Osteocyte (in vitro differentiated cells): ENCODE data around the gene GPC6. TPM values are rescaled to one million over a fixed set of nuclear protein-coding genes. Genes with fewer than 3 reads are reported as not detected.

Experiments
- DNase-seq: peaks from one replicate; pipeline ENCODE4 v3.0.0; 2021; ENCODE audit warnings: mixed read lengths; ENCODE audit not compliant: unreplicated experiment; ENCODE audit errors: extremely low spot score
- H3K27ac Mint-ChIP-seq: one replicate; pipeline ENCODE4 v1.8.0; 2021; ENCODE audit warnings: mild to moderate bottlenecking, mixed read lengths; ENCODE audit not compliant: unreplicated experiment
- H3K27me3 Mint-ChIP-seq: one replicate; pipeline ENCODE4 v1.8.0; 2021; ENCODE audit warnings: mixed read lengths; ENCODE audit not compliant: unreplicated experiment
- H3K36me3 Mint-ChIP-seq: one replicate; pipeline ENCODE4 v1.8.0; 2021; ENCODE audit warnings: mixed read lengths; ENCODE audit not compliant: unreplicated experiment
- H3K4me1 Mint-ChIP-seq: one replicate; pipeline ENCODE4 v1.8.0; 2021; ENCODE audit warnings: mixed read lengths; ENCODE audit not compliant: unreplicated experiment
- H3K4me3 Mint-ChIP-seq: one replicate; pipeline ENCODE4 v1.8.0; 2021; ENCODE audit warnings: mild to moderate bottlenecking, moderate library complexity, mixed read lengths; ENCODE audit not compliant: unreplicated experiment
- H3K9me3 Mint-ChIP-seq: one replicate; pipeline ENCODE4 v1.8.0; 2021; ENCODE audit warnings: mixed read lengths; ENCODE audit not compliant: unreplicated experiment
- CTCF ChIP-seq: fragments of 200-600 bp; sonication (generic); IDR thresholded peaks from 2 replicates; pipeline ENCODE4 v1.5.0; 2021; ENCODE audit warnings: antibody characterized with exemption, mild to moderate bottlenecking, moderate library complexity
- total RNA-seq: library from RNA; stranded (reverse); gene quantifications from 2 replicates; pipeline ENCODE4 v1.2.1, GENCODE V29; 2021

Gene GPC6
- total RNA-seq, 1 donor from 2014 or later = 125 TPM

GRCh38 chr13:93903909-93904308, 677.3 kb downstream of the GPC6 start:
- DNase-seq = no peak
- Mint-ChIP-seq H3K9me3 (peaks cover 10% of the 10 kb centered on the region), H3K27me3 (no peaks in the 10 kb centered on the region), H3K27ac (peak overlapping the region; percentile 25), H3K4me3 (no peak overlapping the region), H3K4me1 (peaks cover 79% of the 10 kb centered on the region), H3K36me3 (peaks cover 16% of the 10 kb centered on the region)
- TF ChIP-seq CTCF = no peak

- no peaks in the 10 kb centered on the region for H3K27me3 Mint-ChIP-seq
- H3K4me1 Mint-ChIP-seq = peaks cover 32% of the 10 kb centered on the region
- H3K9me3 Mint-ChIP-seq = peaks cover 13% of the 10 kb centered on the region
- no peak overlapping the region for H3K4me3 Mint-ChIP-seq
- no peak for TF ChIP-seq CTCF
- H3K36me3 Mint-ChIP-seq = peaks cover 18% of the 10 kb centered on the region
- H3K27ac Mint-ChIP-seq = peak overlapping the region; percentile 84
- no peak for DNase-seq
These were observed 688.7 kb downstream of the GPC6 start for GRCh38 chr13:93915269-93915809.

- DNase-seq = no peak
- Mint-ChIP-seq H3K27ac (no peak overlapping the region), H3K36me3 (peaks cover 16% of the 10 kb centered on the region), H3K4me3 (no peak overlapping the region), H3K4me1 (peaks cover 37% of the 10 kb centered on the region), H3K9me3 (peaks cover 21% of the 10 kb centered on the region), H3K27me3 (no peaks in the 10 kb centered on the region)
- TF ChIP-seq CTCF = no peak
These were observed 695.7 kb downstream of the GPC6 start for GRCh38 chr13:93922063-93922855.

GRCh38 chr13:93925990-93926389, 699.4 kb downstream of the GPC6 start:
- peaks cover 15% of the 10 kb centered on the region for H3K9me3 Mint-ChIP-seq
- TF ChIP-seq CTCF = no peak
- peaks cover 48% of the 10 kb centered on the region for H3K4me1 Mint-ChIP-seq
- no peak for DNase-seq
- H3K4me3 Mint-ChIP-seq = no peak overlapping the region
- H3K27ac Mint-ChIP-seq = peak overlapping the region; percentile 76
- H3K36me3 Mint-ChIP-seq = peaks cover under 1% of the 10 kb centered on the region
- H3K27me3 Mint-ChIP-seq = no peaks in the 10 kb centered on the region

GRCh38 chr13:93926425-93926824, 699.8 kb downstream of the GPC6 start:
- Mint-ChIP-seq H3K27ac (peak overlapping the region; percentile 76), H3K36me3 (peaks cover 3% of the 10 kb centered on the region), H3K27me3 (no peaks in the 10 kb centered on the region), H3K4me3 (no peak overlapping the region), H3K9me3 (peaks cover 17% of the 10 kb centered on the region), H3K4me1 (peaks cover 50% of the 10 kb centered on the region)
- no peak for TF ChIP-seq CTCF
- no peak for DNase-seq
